ENCODE data around the gene ATL1.

The ATL1 gene

DNA sequence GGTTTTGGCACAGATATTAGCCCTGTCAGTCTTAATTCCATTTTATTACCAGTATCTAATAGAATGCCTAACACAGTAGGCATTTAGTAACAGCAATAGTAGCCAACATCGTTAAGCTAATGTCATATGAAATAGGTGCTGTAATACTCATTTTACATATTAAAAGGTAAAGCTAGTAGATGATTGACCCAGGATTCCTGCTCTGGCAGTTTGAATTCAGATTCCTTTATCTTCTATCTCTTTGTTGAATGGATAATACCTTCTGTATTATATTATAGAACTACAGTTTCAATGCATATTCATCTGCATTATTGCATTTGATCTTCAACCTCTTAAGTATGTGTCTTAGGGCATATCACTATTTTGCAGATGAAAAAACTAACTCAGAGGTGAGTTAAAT, 2.9 kb downstream of the ATL1 start:
- peaks cover 17% of the 10 kb centered on the region for H3K4me1 ChIP-seq (ENCODE audit: control insufficient read depth, low read length)
- no peak overlapping the region for H3K4me2 ChIP-seq (ENCODE audit: low read length)
- H3F3A ChIP-seq (ENCODE audit: control insufficient read depth, insufficient read depth) = no peaks in the 10 kb centered on the region
- H3K79me2 ChIP-seq (ENCODE audit: control insufficient read depth, low read length) = no peaks in the 10 kb centered on the region
- H3K27me3 ChIP-seq (ENCODE audit: control insufficient read depth, low read length) = peaks cover 62% of the 10 kb centered on the region
- H3K27ac ChIP-seq (ENCODE audit: low read depth, low read length) = no peak overlapping the region
- no peaks in the 10 kb centered on the region for H3K9me3 ChIP-seq (ENCODE audit: control insufficient read depth, insufficient read depth, low read length)
- no peak for TF ChIP-seq EZH2phosphoT487 (IDR thresholded peaks at IDR 0.05; ENCODE audit: borderline replicate concordance, low read length)
- TF ChIP-seq, protein P1, sequence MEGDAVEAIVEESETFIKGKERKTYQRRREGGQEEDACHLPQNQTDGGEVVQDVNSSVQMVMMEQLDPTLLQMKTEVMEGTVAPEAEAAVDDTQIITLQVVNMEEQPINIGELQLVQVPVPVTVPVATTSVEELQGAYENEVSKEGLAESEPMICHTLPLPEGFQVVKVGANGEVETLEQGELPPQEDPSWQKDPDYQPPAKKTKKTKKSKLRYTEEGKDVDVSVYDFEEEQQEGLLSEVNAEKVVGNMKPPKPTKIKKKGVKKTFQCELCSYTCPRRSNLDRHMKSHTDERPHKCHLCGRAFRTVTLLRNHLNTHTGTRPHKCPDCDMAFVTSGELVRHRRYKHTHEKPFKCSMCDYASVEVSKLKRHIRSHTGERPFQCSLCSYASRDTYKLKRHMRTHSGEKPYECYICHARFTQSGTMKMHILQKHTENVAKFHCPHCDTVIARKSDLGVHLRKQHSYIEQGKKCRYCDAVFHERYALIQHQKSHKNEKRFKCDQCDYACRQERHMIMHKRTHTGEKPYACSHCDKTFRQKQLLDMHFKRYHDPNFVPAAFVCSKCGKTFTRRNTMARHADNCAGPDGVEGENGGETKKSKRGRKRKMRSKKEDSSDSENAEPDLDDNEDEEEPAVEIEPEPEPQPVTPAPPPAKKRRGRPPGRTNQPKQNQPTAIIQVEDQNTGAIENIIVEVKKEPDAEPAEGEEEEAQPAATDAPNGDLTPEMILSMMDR (IDR thresholded peaks at IDR 0.05; ENCODE audit: low read depth, low read length, poor library complexity, severe bottlenecking) = no peak
- H3K9me2 ChIP-seq (replicated peaks; ENCODE audit: control insufficient read depth, low read length) = no peaks in the 10 kb centered on the region
- H4K20me1 ChIP-seq (ENCODE audit: control insufficient read depth, insufficient read depth, low read depth, low read length) = no peaks in the 10 kb centered on the region
- no peak overlapping the region for H3K4me3 ChIP-seq (ENCODE audit: low read length)
- no peaks in the 10 kb centered on the region for H3K36me3 ChIP-seq (ENCODE audit: control insufficient read depth, low read length)

DNA sequence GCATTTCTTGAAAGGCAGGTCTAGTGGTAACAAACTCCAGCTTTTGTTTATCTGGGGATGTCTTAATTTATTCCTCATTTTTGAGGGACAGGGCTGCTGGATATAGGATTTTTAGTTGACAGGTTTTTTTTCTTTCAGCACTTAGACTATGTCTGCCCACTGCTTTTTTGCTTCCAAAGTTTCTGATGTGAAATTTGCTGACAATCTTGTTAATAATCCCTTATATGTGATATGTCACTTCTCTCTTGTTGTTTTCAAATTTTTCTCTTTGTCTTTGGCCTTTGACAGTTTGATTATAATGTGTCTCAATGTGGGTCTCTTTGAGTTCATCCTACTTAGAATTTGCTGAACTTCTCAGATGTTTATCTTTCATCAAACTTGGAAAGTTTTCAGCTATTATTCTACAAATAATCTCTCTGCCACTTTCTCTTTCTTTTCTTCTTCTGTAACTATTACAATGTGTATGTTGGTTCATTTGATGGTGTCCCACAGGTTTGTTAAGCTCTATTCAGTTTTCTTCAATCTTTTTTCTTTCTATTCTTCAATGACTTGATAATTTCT, 9.8 kb downstream of the ATL1 start:
- TF ChIP-seq, protein P1 (IDR thresholded peaks at IDR 0.05; ENCODE audit: low read depth, low read length, poor library complexity, severe bottlenecking) = no peak
- H3K4me2 ChIP-seq (ENCODE audit: low read length) = no peak overlapping the region

DNA sequence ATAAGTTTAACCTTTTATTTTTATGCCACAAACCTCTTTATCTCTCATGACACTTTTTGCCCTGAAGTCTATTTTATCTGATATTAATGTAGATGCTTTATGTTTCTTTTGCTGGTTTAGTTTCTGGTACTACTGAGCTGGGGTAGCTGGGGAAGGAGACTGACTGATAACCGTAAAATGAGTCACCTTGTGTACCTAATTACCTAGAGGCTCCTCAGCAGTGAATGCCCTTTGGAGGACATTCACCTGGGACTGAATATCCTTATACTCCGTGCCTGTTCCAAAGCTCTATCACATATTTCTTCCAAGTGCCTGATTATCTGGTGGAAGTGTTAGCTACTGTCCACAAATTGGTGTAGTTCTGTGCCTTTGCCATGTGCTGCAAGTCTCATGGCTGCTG, 13.9 kb downstream of the ATL1 start:
- Histone ChIP-seq H4K20me1 (ENCODE audit: control insufficient read depth, insufficient read depth, low read depth, low read length) (no peaks in the 10 kb centered on the region), H3K9me3 (ENCODE audit: control insufficient read depth, insufficient read depth, low read length) (peaks cover 12% of the 10 kb centered on the region), H3K4me2 (ENCODE audit: low read length) (no peak overlapping the region), H3K79me2 (ENCODE audit: control insufficient read depth, low read length) (no peaks in the 10 kb centered on the region), H3F3A (ENCODE audit: control insufficient read depth, insufficient read depth) (no peaks in the 10 kb centered on the region), H3K27ac (ENCODE audit: low read depth, low read length) (no peak overlapping the region), H3K9me2 (replicated peaks; ENCODE audit: control insufficient read depth, low read length) (no peaks in the 10 kb centered on the region), H3K4me1 (ENCODE audit: control insufficient read depth, low read length) (no peaks in the 10 kb centered on the region), H3K36me3 (ENCODE audit: control insufficient read depth, low read length) (no peaks in the 10 kb centered on the region), H3K4me3 (ENCODE audit: low read length) (no peak overlapping the region), H3K27me3 (ENCODE audit: control insufficient read depth, low read length) (peaks cover 11% of the 10 kb centered on the region)
- no peak for TF ChIP-seq EZH2phosphoT487 (IDR thresholded peaks at IDR 0.05; ENCODE audit: borderline replicate concordance, low read length)
- TF ChIP-seq, protein P1 (IDR thresholded peaks at IDR 0.05; ENCODE audit: low read depth, low read length, poor library complexity, severe bottlenecking) = no peak

More for the DNA sequence above, 9.8 kb downstream of the ATL1 start:
- Histone ChIP-seq H3K27me3 (ENCODE audit: control insufficient read depth, low read length) (peaks cover 13% of the 10 kb centered on the region), H3K27ac (ENCODE audit: low read depth, low read length) (no peak overlapping the region), H3K9me2 (replicated peaks; ENCODE audit: control insufficient read depth, low read length) (no peaks in the 10 kb centered on the region), H3K9me3 (ENCODE audit: control insufficient read depth, insufficient read depth, low read length) (peaks cover 12% of the 10 kb centered on the region), H3K4me1 (ENCODE audit: control insufficient read depth, low read length) (no peaks in the 10 kb centered on the region), H3K36me3 (ENCODE audit: control insufficient read depth, low read length) (no peaks in the 10 kb centered on the region), H4K20me1 (ENCODE audit: control insufficient read depth, insufficient read depth, low read depth, low read length) (no peaks in the 10 kb centered on the region), H3F3A (ENCODE audit: control insufficient read depth, insufficient read depth) (no peaks in the 10 kb centered on the region), H3K79me2 (ENCODE audit: control insufficient read depth, low read length) (no peaks in the 10 kb centered on the region), H3K4me3 (ENCODE audit: low read length) (no peak overlapping the region)
